ENCODE results near the gene CPT1B.
A peak's percentile ranks its signal among the peaks of the same experiment; 100 is the strongest.

The CPT1B gene

GRCh38 chr22:50569896-50570535 is 8.2 kb downstream of the CPT1B start:
- DNase-seq (ENCODE audit: low read depth) = no peak

- DNase-seq (ENCODE audit: low read depth) = no peak
Measured at GRCh38 chr22:50569041-50569459, 9.2 kb downstream of the CPT1B start.

GRCh38 chr22:50568626-50569025 is 9.6 kb downstream of the CPT1B start:
- no peak for DNase-seq (ENCODE audit: low read depth)

GRCh38 chr22:50567721-50568252 is 10.4 kb downstream of the CPT1B start:
- no peak for DNase-seq (ENCODE audit: low read depth)

GRCh38 chr22:50564289-50564688 is 13.9 kb downstream of the CPT1B start:
- no peak for DNase-seq (ENCODE audit: low read depth)

- DNase-seq (ENCODE audit: low read depth) = no peak
Measured at GRCh38 chr22:50563413-50564160, 14.6 kb downstream of the CPT1B start.

GRCh38 chr22:50562523-50563412 is 15.5 kb downstream of the CPT1B start, which contains the start of gene SYCE3:
Gene SYCE3, minus strand, starts transcription at chr22:50562919. Its CDS starts 6,514 bp downstream, at chr22:50556405.
- peak; percentile 75 for DNase-seq (ENCODE audit: low read depth)

GRCh38 chr22:50561401-50562358 is 16.5 kb downstream of the CPT1B start:
- no peak for DNase-seq (ENCODE audit: low read depth)

GRCh38 chr22:50560034-50560433 is 18.2 kb downstream of the CPT1B start:
- no peak for DNase-seq (ENCODE audit: low read depth)

GRCh38 chr22:50556703-50557102 is 21.5 kb downstream of the CPT1B start:
- DNase-seq (ENCODE audit: low read depth) = no peak

- DNase-seq (ENCODE audit: low read depth) = no peak
Measured at GRCh38 chr22:50553310-50553709, 24.9 kb downstream of the CPT1B start.

- no peak for DNase-seq (ENCODE audit: low read depth)
Measured at GRCh38 chr22:50551160-50551752, 27.0 kb downstream of the CPT1B start.

- no peak for DNase-seq (ENCODE audit: low read depth)
Measured at GRCh38 chr22:50550395-50550794, 27.8 kb downstream of the CPT1B start.

GRCh38 chr22:50548921-50549790 is 29.1 kb downstream of the CPT1B start:
- DNase-seq (ENCODE audit: low read depth) = no peak

GRCh38 chr22:50548040-50548920 is 29.9 kb downstream of the CPT1B start:
- no peak for DNase-seq (ENCODE audit: low read depth)

- no peak for DNase-seq (ENCODE audit: low read depth)
Measured at GRCh38 chr22:50547263-50547985, 30.8 kb downstream of the CPT1B start.

- DNase-seq (ENCODE audit: low read depth) = no peak
Measured at GRCh38 chr22:50546326-50547262, 31.6 kb downstream of the CPT1B start.
